Stimulated activated CD4-positive, alpha-beta T cell treated with anti-CD3 and anti-CD28 coated beads, Interleukin-2, amount 100 ng/mL, for 4 hours (primary cell): Measurements from ENCODE around the gene ISM1.

Experiments
- DNase-seq: peaks from one replicate; pipeline ENCODE4 v3.0.0-alpha.2; 2020; ENCODE audit warnings: low read depth

ISM1 gene

GRCh38 chr20:13348311-13349234, 127.5 kb downstream of the ISM1 start:
- DNase-seq = no peak

GRCh38 chr20:13349235-13349604, 128.1 kb downstream of the ISM1 start:
- no peak for DNase-seq
